ENCODE measurements around the gene MAP3K14.

DNA sequence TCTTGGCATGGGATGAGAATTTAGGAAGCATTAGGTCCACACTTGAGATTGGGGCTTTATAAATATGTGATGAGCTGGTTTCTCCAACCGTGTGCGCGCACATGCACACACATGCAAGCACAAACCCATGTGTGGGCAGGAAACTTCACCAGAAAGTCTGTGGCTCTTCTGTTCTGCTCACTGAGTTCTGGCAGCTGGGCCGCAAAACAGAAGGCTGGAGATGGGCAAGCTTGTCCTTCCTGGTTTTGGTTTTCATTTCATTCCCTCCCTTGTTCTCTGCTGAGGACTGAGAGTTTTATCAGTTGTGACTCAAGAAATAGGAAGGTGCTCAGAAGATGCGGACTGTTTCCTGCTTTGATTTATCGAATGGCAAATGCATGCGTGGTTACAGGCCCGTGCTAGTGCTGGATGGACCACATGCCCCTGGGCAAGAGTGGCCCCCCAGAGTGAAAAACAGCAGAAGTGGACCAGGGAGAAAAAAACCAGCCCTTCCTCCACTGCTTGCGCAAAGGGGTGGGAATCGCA lies 14.1 kb downstream of the MAP3K14 start:
- TF ChIP-seq USF2 (IDR thresholded peaks at IDR 0.05; ENCODE audit: low read depth, low read length), result no peak
- TF ChIP-seq, protein P1, sequence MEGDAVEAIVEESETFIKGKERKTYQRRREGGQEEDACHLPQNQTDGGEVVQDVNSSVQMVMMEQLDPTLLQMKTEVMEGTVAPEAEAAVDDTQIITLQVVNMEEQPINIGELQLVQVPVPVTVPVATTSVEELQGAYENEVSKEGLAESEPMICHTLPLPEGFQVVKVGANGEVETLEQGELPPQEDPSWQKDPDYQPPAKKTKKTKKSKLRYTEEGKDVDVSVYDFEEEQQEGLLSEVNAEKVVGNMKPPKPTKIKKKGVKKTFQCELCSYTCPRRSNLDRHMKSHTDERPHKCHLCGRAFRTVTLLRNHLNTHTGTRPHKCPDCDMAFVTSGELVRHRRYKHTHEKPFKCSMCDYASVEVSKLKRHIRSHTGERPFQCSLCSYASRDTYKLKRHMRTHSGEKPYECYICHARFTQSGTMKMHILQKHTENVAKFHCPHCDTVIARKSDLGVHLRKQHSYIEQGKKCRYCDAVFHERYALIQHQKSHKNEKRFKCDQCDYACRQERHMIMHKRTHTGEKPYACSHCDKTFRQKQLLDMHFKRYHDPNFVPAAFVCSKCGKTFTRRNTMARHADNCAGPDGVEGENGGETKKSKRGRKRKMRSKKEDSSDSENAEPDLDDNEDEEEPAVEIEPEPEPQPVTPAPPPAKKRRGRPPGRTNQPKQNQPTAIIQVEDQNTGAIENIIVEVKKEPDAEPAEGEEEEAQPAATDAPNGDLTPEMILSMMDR (conservative IDR thresholded peaks at IDR 0.05; ENCODE audit: low read depth, low read length), result no peak
- no peak for TF ChIP-seq SMC3 (IDR thresholded peaks at IDR 0.05; ENCODE audit: low read depth, low read length)
- TF ChIP-seq POLR2A (IDR thresholded peaks at IDR 0.05; ENCODE audit: low read depth, low read length), result no peak
